Measurements from ENCODE around the gene PREP. TPM values are rescaled to one million over a fixed set of nuclear protein-coding genes. Genes with fewer than 3 reads are reported as not detected.

Gene PREP
- total RNA-seq, 1 experiment from 2014 or later, result 69.9 TPM

DNA sequence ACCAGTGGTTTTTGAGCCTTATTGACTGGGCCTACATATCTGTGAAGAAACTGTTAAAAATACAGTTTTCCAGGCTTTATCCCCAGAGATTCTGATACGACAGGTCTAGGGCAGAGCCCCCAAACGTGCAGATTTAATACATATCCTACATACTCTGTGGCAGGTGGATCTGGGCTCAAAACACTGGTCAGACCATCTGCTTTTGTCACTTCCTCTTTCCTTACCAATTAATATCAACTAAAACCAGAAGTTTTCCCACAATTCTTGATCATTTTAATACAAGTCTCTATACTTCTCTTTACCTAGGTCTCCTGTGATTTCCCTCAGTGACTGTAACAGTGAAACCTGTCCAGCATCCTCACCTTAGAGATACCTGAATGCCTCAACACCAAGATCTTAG, 108.8 kb downstream of the PREP start:
- Mint-ChIP-seq H3K36me3 (ENCODE audit: insufficient read depth, unreplicated experiment) (peaks cover 27% of the 10 kb centered on the region), H3K9me3 (ENCODE audit: unreplicated experiment) (peaks cover 10% of the 10 kb centered on the region), H3K27ac (ENCODE audit: unreplicated experiment) (no peak overlapping the region), H3K4me1 (ENCODE audit: low read depth, unreplicated experiment) (peaks cover 27% of the 10 kb centered on the region), H3K4me3 (ENCODE audit: unreplicated experiment) (no peak overlapping the region), H3K27me3 (ENCODE audit: insufficient read depth, unreplicated experiment) (no peaks in the 10 kb centered on the region)
- intact Hi-C loops (cut with micrococcal nuclease; ENCODE audit: unreplicated experiment), result no loop called here
- Histone ChIP-seq H3K4me3 (ENCODE audit: low read depth, low read length) (no peak overlapping the region), H3K4me1 (no peaks in the 10 kb centered on the region), H3K36me3 (ENCODE audit: control insufficient read depth, insufficient read depth, low read length) (no peaks in the 10 kb centered on the region; the same call in 1 of the 2 replicates), H3K27me3 (replicated peaks; ENCODE audit: control insufficient read depth, insufficient read depth, low read length) (no peaks in the 10 kb centered on the region), H3K9me3 (no peaks in the 10 kb centered on the region; the same call in 1 of the 2 replicates)
- TF ChIP-seq CTCF (IDR thresholded peaks at IDR 0.05; ENCODE audit: insufficient read depth in 1 of 2, low read depth in 1 of 2, low read length in 1 of 2, severe bottlenecking in 1 of 2, unreplicated experiment in 1 of 2), result no peak
- POLR2A ChIA-PET, result no interaction called here
- no TSS peak for BruUV-seq (replicated peaks)
- DNase-seq, result no peak
- CTCF ChIA-PET, result no interaction called here

DNA sequence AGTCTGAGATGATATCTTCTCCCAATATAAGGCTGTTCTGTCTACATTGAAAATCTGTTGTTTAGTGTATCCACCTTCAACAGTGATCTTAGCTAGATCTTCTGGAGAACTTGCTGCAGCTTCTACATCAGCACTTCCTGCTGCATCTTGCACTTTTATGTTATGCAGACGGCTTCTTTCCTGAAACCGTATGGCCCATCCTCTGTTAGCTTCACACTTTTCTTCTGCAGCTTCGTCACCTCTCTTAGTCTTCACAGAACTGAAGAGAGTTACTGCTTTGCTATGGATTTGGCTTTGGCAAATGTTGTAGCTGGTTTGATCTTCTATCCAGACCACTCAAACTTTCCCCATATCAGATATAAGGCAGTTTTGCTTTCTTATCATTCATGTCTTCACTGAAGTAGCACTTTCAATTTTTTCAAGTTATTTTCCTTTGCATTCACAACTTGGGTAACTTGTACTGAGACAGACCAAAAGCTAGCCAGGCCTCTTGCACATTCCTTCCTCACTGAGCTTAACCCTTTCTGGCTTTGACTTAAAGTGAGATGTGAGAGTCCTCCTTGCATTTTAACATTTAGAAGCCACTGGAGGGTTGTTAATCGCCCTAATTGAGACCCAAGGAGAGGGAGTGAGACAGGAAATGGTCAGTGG, 110.1 kb downstream of the PREP start:
- peaks cover 33% of the 10 kb centered on the region for H3K36me3 Mint-ChIP-seq (ENCODE audit: insufficient read depth, unreplicated experiment)

GRCh38 chr6:105291525-105291924, 111.4 kb downstream of the PREP start:
- no peak for TF ChIP-seq CTCF (IDR thresholded peaks at IDR 0.05; ENCODE audit: insufficient read depth in 1 of 2, low read depth in 1 of 2, low read length in 1 of 2, severe bottlenecking in 1 of 2, unreplicated experiment in 1 of 2)
- intact Hi-C loops (cut with micrococcal nuclease; ENCODE audit: unreplicated experiment), result no loop called here

More for the DNA sequence above, 110.1 kb downstream of the PREP start:
- Mint-ChIP-seq H3K27ac (ENCODE audit: unreplicated experiment) (no peak overlapping the region), H3K4me3 (ENCODE audit: unreplicated experiment) (no peak overlapping the region), H3K4me1 (ENCODE audit: low read depth, unreplicated experiment) (peaks cover 28% of the 10 kb centered on the region), H3K27me3 (ENCODE audit: insufficient read depth, unreplicated experiment) (no peaks in the 10 kb centered on the region), H3K9me3 (ENCODE audit: unreplicated experiment) (peaks cover 10% of the 10 kb centered on the region)
- H3K9me3 ChIP-seq, result no peaks in the 10 kb centered on the region; the same call in 1 of the 2 replicates
- no peaks in the 10 kb centered on the region for H3K27me3 ChIP-seq (replicated peaks; ENCODE audit: control insufficient read depth, insufficient read depth, low read length)
- BruUV-seq (replicated peaks), result no TSS peak
- H3K36me3 ChIP-seq (ENCODE audit: control insufficient read depth, insufficient read depth, low read length), result no peaks in the 10 kb centered on the region; the same call in 1 of the 2 replicates
- intact Hi-C loops (cut with micrococcal nuclease; ENCODE audit: unreplicated experiment), result no loop called here
- no peak for TF ChIP-seq CTCF (IDR thresholded peaks at IDR 0.05; ENCODE audit: insufficient read depth in 1 of 2, low read depth in 1 of 2, low read length in 1 of 2, severe bottlenecking in 1 of 2, unreplicated experiment in 1 of 2)
- POLR2A ChIA-PET, result no interaction called here
- CTCF ChIA-PET, result no interaction called here
- no peak overlapping the region for H3K4me3 ChIP-seq (ENCODE audit: low read depth, low read length)
- DNase-seq, result no peak
- no peaks in the 10 kb centered on the region for H3K4me1 ChIP-seq

More at GRCh38 chr6:105291525-105291924, 111.4 kb downstream of the PREP start:
- ChIA-PET POLR2A (no interaction called here), CTCF (no interaction called here)
- Mint-ChIP-seq H3K27me3 (ENCODE audit: insufficient read depth, unreplicated experiment) (no peaks in the 10 kb centered on the region), H3K36me3 (ENCODE audit: insufficient read depth, unreplicated experiment) (peaks cover 27% of the 10 kb centered on the region), H3K27ac (ENCODE audit: unreplicated experiment) (no peak overlapping the region), H3K4me3 (ENCODE audit: unreplicated experiment) (no peak overlapping the region), H3K9me3 (ENCODE audit: unreplicated experiment) (peaks cover 10% of the 10 kb centered on the region), H3K4me1 (ENCODE audit: low read depth, unreplicated experiment) (peaks cover 28% of the 10 kb centered on the region)
- no peaks in the 10 kb centered on the region for H3K27me3 ChIP-seq (replicated peaks; ENCODE audit: control insufficient read depth, insufficient read depth, low read length)
- BruUV-seq (replicated peaks), result no TSS peak
- DNase-seq, result no peak
- no peaks in the 10 kb centered on the region; the same call in 1 of the 2 replicates for H3K9me3 ChIP-seq
- H3K4me3 ChIP-seq (ENCODE audit: low read depth, low read length), result no peak overlapping the region
- no peaks in the 10 kb centered on the region for H3K4me1 ChIP-seq
- H3K36me3 ChIP-seq (ENCODE audit: control insufficient read depth, insufficient read depth, low read length), result no peaks in the 10 kb centered on the region
